Kidney (tissue), 14 donors: Measurements from ENCODE around the gene CAMK2A. TPM values are rescaled to one million over a fixed set of nuclear protein-coding genes. Genes with fewer than 3 reads are reported as not detected.

Experiments
- DNase-seq, 5 donors: peaks; one replicate each; pipeline ENCODE4 v3.0.0-alpha.2; 2013 to 2020
- FAIRE-seq: peaks from 2 replicates; lab custom pipeline; 2012; peaks lifted over from hg19 to GRCh38; lab: Jason Lieb, UNC
- H3K27ac ChIP-seq, 2 donors: one replicate each; pipeline ENCODE4 v1.7.0; 2013; ENCODE audit warnings: low read depth in 2 of 2, low read length in 2 of 2, inconsistent platforms in 1 of 2
- H3K27me3 ChIP-seq: one replicate; pipeline ENCODE4 v1.7.1; 2013; ENCODE audit warnings: low read length, inconsistent platforms; ENCODE audit not compliant: control insufficient read depth, insufficient read depth
- H3K36me3 ChIP-seq, 3 donors: one replicate each; pipeline versions ENCODE4 v1.7.0 to v1.7.1; 2013; ENCODE audit warnings: low read length in 3 of 3, control low read depth in 1 of 3, inconsistent platforms in 1 of 3; ENCODE audit not compliant: insufficient read depth in 3 of 3, control insufficient read depth in 2 of 3
- H3K4me1 ChIP-seq, 3 donors: one replicate each; pipeline versions ENCODE4 v1.7.0 to v1.7.1; 2013; ENCODE audit warnings: low read length in 3 of 3, inconsistent platforms in 1 of 3, low read depth in 1 of 3; ENCODE audit not compliant: control insufficient read depth in 2 of 3, insufficient read depth in 2 of 3
- H3K4me3 ChIP-seq, 3 donors: one replicate each; pipeline versions ENCODE4 v1.7.0 to v1.8.1; 2013; ENCODE audit warnings: low read length in 3 of 3, control low read depth in 1 of 3, inconsistent platforms in 1 of 3
- H3K9ac ChIP-seq, 3 donors: one replicate each; pipeline versions ENCODE4 v1.7.0 to v1.7.1; 2013; ENCODE audit warnings: low read length in 3 of 3, control low read depth in 1 of 3, inconsistent platforms in 1 of 3
- H3K9me3 ChIP-seq, 3 donors: one replicate each; pipeline versions ENCODE4 v1.7.0 to v1.7.1; 2013; ENCODE audit warnings: low read length in 3 of 3, control low read depth in 1 of 3, inconsistent platforms in 1 of 3; ENCODE audit not compliant: control insufficient read depth in 2 of 3, insufficient read depth in 1 of 3
- CTCF ChIP-seq: IDR thresholded peaks from 3 replicates; pipeline ENCODE4 v1.5.1; 2012; ENCODE audit warnings: mild to moderate bottlenecking, moderate library complexity, borderline replicate concordance; ENCODE audit not compliant: insufficient read depth; ENCODE audit errors: extremely low read depth
- intact Hi-C: fragments of 100-400 bp; cut with DNase I; formaldehyde crosslinking; loops from one replicate; pipeline ENCODE4 v1.11.1; 2022
- polyA plus RNA-seq: library from polyadenylated mRNA; stranded (reverse); fragments of 350-450 nt; fragmentation: Illumina TruSeq; extraction: RNeasy Lipid Tissue Mini Kit (QIAGEN cat#74804); gene quantifications from one replicate; pipeline ENCODE4 v1.2.3, GENCODE V29; 2014; ENCODE audit warnings: low read depth, low replicate concordance; ENCODE audit not compliant: insufficient read depth
- total RNA-seq: library from RNA; stranded (reverse); fragmentation: NEBNext Ultra II Directional; extraction: Animal tissue kit (Norgen Biotek cat#: 25700); gene quantifications from one replicate; pipeline ENCODE4 v1.2.1, GENCODE V29; 2021
- donor health status: control.
- donor health status: control.
- donor health status: control.
- donor health status: control.
- donor health status: control.
- donor health status: DM: yes; HTN: yes; CAD: no.
- donor health status: Normal renal cell carcinoma (clear cell type).

The CAMK2A gene
- total and polyA plus RNA-seq, 2 donors from 2014 or later, result 0.28 to 0.90 TPM

- Histone ChIP-seq H3K4me1 (peaks cover 0 to 2% (median 0%) of the 10 kb centered on the region in 3 donors), H3K9me3 (no peaks in the 10 kb centered on the region), H3K27me3 (no peaks in the 10 kb centered on the region), H3K9ac (no peak overlapping the region), H3K4me3 (no peak overlapping the region), H3K27ac (no peak overlapping the region), H3K36me3 (no peaks in the 10 kb centered on the region)
- intact Hi-C loops, result no loop called here
- FAIRE-seq (no peak), DNase-seq (peak in 1 of 5 donors; percentile 32)
- no peak for TF ChIP-seq CTCF
Observed at GRCh38 chr5:150247726-150248125, 41.8 kb downstream of the CAMK2A start.

GRCh38 chr5:150246835-150247234 lies 42.7 kb downstream of the CAMK2A start:
- peak in 1 of 5 donors; percentile 24 for DNase-seq
- H3K9me3 ChIP-seq, result no peaks in the 10 kb centered on the region
- no peaks in the 10 kb centered on the region for H3K36me3 ChIP-seq
- no peaks in the 10 kb centered on the region for H3K27me3 ChIP-seq
- H3K27ac ChIP-seq, result no peak overlapping the region
- no peak overlapping the region for H3K4me3 ChIP-seq
- H3K4me1 ChIP-seq, result peaks cover 0 to 2% (median 0%) of the 10 kb centered on the region in 3 donors
- intact Hi-C loops, result no loop called here
- TF ChIP-seq CTCF, result no peak
- FAIRE-seq, result no peak
- H3K9ac ChIP-seq, result no peak overlapping the region

DNA sequence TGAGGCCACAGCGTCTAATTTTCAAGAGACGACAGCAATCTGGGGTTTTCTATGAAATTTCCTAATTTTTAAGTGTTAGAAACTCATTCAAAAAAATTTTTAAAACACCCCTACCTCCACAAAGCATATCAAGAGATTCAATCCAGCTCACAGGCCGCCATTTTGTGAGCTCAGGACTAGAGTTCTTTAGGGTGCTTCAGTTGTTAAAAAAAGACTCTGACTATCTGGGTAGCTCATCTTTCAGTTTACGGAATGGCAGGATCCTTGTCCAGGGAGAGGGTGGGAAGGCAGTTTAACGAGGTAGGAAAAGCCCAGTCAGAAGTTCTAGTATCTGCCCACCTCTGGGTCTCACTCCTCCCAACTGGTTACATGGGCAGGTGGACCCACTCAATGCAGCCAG lies 43.1 kb downstream of the CAMK2A start:
- TF ChIP-seq CTCF, result no peak
- intact Hi-C loops, result no loop called here
- H3K27me3 ChIP-seq, result no peaks in the 10 kb centered on the region
- DNase-seq (no peak), FAIRE-seq (no peak)
- no peak overlapping the region for H3K27ac ChIP-seq
- H3K9me3 ChIP-seq, result no peaks in the 10 kb centered on the region
- H3K9ac ChIP-seq, result no peak overlapping the region
- H3K36me3 ChIP-seq, result no peaks in the 10 kb centered on the region
- peaks cover 0 to 2% (median 0%) of the 10 kb centered on the region in 3 donors for H3K4me1 ChIP-seq
- H3K4me3 ChIP-seq, result no peak overlapping the region

DNA sequence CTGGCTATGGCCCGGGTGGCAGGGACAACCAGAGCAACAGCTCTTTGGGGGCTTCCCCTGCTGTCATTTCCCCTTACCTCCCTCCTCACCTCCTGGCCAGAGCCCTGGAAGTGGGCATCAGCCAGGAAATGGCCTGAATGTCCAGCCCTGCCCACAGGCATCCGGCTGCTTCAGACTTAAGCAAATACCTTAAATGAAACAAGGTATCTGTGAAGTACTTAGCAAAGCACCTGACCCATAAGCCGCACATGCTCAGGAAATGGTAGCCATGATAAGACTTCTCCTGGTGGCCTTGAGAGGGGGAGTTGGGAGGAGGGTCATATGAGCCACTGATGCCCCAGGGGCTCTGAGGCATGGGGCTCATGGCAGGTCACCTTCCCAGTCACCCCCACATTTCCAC lies 43.8 kb downstream of the CAMK2A start:
- Histone ChIP-seq H3K27me3 (no peaks in the 10 kb centered on the region), H3K4me3 (no peak overlapping the region), H3K9me3 (no peaks in the 10 kb centered on the region), H3K4me1 (peaks cover 0 to 2% (median 0%) of the 10 kb centered on the region in 3 donors), H3K27ac (no peak overlapping the region), H3K36me3 (no peaks in the 10 kb centered on the region), H3K9ac (no peak overlapping the region)
- intact Hi-C loops, result no loop called here
- DNase-seq (peak in 1 of 5 donors; percentile 45), FAIRE-seq (no peak)
- no peak for TF ChIP-seq CTCF
